ENCODE measurements around the gene HOXD9. TPM values are rescaled to one million over a fixed set of nuclear protein-coding genes. Genes with fewer than 3 reads are reported as not detected.
A peak's percentile ranks its signal among the peaks of the same experiment; 100 is the strongest.

HOXD9 gene
- total RNA-seq, 1 donor from 2014 or later = 0.56 TPM

- peaks cover 29% of the 10 kb centered on the region for H3K4me1 Mint-ChIP-seq (ENCODE audit: unreplicated experiment)
- H3K4me3 Mint-ChIP-seq (ENCODE audit: unreplicated experiment) = no peak overlapping the region
- DNase-seq (ENCODE audit: low spot score) = no peak
- peaks cover 46% of the 10 kb centered on the region for H3K27me3 Mint-ChIP-seq (ENCODE audit: unreplicated experiment)
- H3K9me3 Mint-ChIP-seq (ENCODE audit: unreplicated experiment) = no peaks in the 10 kb centered on the region
- H3K36me3 Mint-ChIP-seq (ENCODE audit: low read depth, unreplicated experiment) = peaks cover 7% of the 10 kb centered on the region
- TF ChIP-seq CTCF (IDR thresholded peaks at IDR 0.05; ENCODE audit: unreplicated experiment) = no peak
- no peak overlapping the region for H3K27ac Mint-ChIP-seq (ENCODE audit: unreplicated experiment)
These were observed 32.2 kb downstream of the HOXD9 start for GRCh38 chr2:176154576-176155252.

- peaks cover 1% of the 10 kb centered on the region for H3K36me3 Mint-ChIP-seq (ENCODE audit: low read depth, unreplicated experiment)
- peaks cover 23% of the 10 kb centered on the region for H3K4me1 Mint-ChIP-seq (ENCODE audit: unreplicated experiment)
- H3K4me3 Mint-ChIP-seq (ENCODE audit: unreplicated experiment) = no peak overlapping the region
- no peak for TF ChIP-seq CTCF (IDR thresholded peaks at IDR 0.05; ENCODE audit: unreplicated experiment)
- no peaks in the 10 kb centered on the region for H3K9me3 Mint-ChIP-seq (ENCODE audit: unreplicated experiment)
- no peak for DNase-seq (ENCODE audit: low spot score)
- no peak overlapping the region for H3K27ac Mint-ChIP-seq (ENCODE audit: unreplicated experiment)
- H3K27me3 Mint-ChIP-seq (ENCODE audit: unreplicated experiment) = peaks cover 43% of the 10 kb centered on the region
These were observed 33.0 kb downstream of the HOXD9 start for GRCh38 chr2:176155356-176156044.

GRCh38 chr2:176156301-176156806, 33.8 kb downstream of the HOXD9 start:
- Mint-ChIP-seq H3K36me3 (ENCODE audit: low read depth, unreplicated experiment) (no peaks in the 10 kb centered on the region), H3K9me3 (ENCODE audit: unreplicated experiment) (no peaks in the 10 kb centered on the region), H3K4me1 (ENCODE audit: unreplicated experiment) (peaks cover 25% of the 10 kb centered on the region), H3K27me3 (ENCODE audit: unreplicated experiment) (peaks cover 43% of the 10 kb centered on the region), H3K27ac (ENCODE audit: unreplicated experiment) (no peak overlapping the region), H3K4me3 (ENCODE audit: unreplicated experiment) (peak overlapping the region; percentile 47)
- no peak for DNase-seq (ENCODE audit: low spot score)
- TF ChIP-seq CTCF (IDR thresholded peaks at IDR 0.05; ENCODE audit: unreplicated experiment) = no peak

- Mint-ChIP-seq H3K36me3 (ENCODE audit: low read depth, unreplicated experiment) (no peaks in the 10 kb centered on the region), H3K27ac (ENCODE audit: unreplicated experiment) (peak within 1 kb of the TSS; percentile 58), H3K9me3 (ENCODE audit: unreplicated experiment) (no peaks in the 10 kb centered on the region), H3K4me3 (ENCODE audit: unreplicated experiment) (peak within 1 kb of the TSS; percentile 78), H3K4me1 (ENCODE audit: unreplicated experiment) (peaks cover 25% of the 10 kb centered on the region), H3K27me3 (ENCODE audit: unreplicated experiment) (peaks cover 42% of the 10 kb centered on the region)
- TF ChIP-seq CTCF (IDR thresholded peaks at IDR 0.05; ENCODE audit: unreplicated experiment) = no peak
- no peak for DNase-seq (ENCODE audit: low spot score)
These were observed 34.4 kb downstream of the HOXD9 start, which contains the start of gene HOXD3 for GRCh38 chr2:176156807-176157498. Gene HOXD3 (plus strand): TSS chr2:176157307. CDS start chr2:176169115, 11,808 bp downstream.
